HG02759 (cell line): ENCODE data around the gene EXTL1.

Experiments
- ATAC-seq: cut with Tn5 transposase; IDR thresholded peaks from one replicate; pipeline ENCODE4 v1.9.1; 2021; ENCODE audit warnings: mild to moderate bottlenecking, moderate library complexity; ENCODE audit not compliant: unreplicated experiment

Gene EXTL1

DNA sequence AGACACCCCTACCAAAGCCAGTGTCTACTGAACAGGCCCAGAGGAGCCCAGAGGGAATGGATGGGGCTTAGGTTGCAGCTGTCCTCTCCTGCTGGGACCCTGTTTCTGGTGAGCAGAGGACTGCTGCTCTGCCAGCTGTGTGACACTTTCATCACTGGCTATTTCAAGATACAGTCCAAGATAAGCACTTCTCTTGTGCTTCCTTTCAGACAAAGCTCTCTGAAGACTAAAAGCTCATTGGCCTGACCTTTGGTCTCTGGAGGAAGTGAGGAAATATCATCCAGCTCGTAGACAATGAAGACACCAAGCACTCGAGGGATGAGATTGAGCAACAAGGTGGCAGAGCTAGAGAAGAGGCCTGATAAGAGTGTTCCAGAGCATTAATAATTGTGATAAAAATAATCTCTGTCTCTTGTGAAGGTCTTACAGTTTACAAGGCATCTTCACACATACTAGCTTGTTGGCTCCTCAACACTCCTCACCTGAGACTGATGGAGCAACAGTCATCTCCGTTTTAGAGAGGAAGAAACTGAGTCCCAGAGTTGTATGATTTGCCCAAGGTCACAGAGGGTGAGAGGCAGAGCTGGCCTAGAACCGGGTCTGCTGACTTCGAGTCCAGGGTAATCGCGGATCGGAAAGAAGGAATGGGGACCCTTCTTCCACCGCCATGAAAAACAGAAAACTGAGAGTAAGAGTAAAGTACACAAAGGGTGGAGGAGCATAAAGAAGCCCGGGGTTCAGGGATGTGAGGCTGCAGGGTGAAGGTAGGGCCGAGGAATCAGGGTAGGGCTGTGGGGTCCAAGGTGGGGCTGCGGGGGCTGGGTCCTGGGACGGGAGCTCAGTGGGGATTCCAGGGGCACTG lies 24.4 kb upstream of the EXTL1 start:
- no peak for ATAC-seq

GRCh38 chr1:25997828-25998761 lies 23.5 kb upstream of the EXTL1 start, which contains the start of gene PAFAH2:
Gene PAFAH2, minus strand, starts transcription at chr1:25998063. Its CDS starts 7,247 bp downstream, at chr1:25990816.
- ATAC-seq = peak; percentile 97

DNA sequence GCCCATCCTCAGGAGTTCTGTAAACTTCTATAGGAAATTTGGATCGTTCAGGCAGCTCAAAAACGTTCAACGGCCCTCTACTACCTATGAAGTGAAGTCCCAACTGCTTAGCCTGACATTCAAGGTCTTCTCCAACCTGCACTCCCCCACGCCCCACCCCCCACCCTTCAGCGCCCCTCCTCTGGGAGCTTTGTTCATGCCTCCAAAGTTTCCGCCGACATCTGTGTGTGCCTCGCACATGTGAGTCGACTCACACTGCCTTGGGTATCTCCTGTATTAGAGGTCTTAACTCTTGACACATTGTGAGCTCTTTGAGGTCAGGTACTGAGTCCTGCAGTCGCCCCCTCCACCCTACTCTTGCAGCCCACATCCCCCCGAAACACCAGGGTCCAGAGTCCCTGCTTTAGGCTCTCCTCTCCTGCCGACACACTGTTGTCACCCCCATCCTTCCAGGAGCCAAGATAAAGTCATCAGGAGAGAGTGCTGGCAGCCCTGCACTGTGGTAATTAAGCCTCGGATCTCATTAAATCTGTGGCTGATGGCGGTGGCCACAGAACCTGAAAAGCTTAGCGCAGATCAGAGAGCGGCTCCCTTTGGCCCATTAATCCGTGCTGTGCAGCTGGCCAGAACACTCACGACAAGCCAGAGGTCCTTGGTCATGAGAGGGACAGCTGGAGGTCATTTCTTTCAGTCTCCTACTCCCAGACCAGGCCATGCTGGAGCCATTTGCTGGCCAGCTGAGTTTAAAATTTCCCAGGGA lies 22.4 kb upstream of the EXTL1 start:
- no peak for ATAC-seq

DNA sequence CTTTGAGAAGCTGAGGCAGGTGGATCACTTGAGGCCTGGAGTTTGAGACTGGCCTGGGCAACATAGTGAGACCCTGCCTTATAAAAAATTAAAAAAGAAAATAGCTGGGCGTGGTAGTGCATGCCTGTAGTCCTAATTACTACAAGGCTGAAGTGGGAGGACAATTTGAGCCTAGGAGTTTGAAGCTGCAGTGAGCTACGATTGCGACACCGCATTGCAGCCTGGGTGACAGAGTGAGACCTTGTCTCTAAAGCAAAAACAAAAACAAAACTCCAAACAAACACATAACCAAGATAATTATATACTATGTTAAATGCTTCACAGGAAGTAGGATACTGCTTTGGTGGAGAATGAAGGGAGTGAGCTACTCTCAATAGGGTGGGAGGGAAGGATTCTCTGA lies 18.3 kb upstream of the EXTL1 start:
- no peak for ATAC-seq

DNA sequence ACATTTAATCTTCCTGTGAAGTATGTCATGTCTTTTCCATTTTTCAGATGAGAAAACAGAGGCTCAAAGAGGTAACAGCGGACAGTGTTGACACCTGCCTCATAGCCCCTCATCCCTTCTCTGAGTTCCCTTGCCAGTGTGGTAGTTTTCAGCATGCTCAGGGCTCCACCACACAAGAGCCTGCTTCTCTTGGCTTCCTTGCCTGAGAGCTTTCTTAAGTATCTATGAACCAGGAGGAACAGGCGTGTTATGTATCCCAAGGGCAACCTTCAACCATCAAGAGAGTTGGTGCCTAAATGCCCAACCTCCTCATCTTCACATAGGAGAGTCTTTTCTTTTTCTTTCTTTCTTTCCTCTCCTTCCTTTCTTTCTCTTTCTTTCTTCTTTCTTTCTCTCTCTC lies 17.8 kb upstream of the EXTL1 start:
- no peak for ATAC-seq

- ATAC-seq = no peak
Measured at GRCh38 chr1:26005434-26006105, 16.0 kb upstream of the EXTL1 start.

GRCh38 chr1:26006710-26007109 lies 14.9 kb upstream of the EXTL1 start:
- ATAC-seq = no peak

DNA sequence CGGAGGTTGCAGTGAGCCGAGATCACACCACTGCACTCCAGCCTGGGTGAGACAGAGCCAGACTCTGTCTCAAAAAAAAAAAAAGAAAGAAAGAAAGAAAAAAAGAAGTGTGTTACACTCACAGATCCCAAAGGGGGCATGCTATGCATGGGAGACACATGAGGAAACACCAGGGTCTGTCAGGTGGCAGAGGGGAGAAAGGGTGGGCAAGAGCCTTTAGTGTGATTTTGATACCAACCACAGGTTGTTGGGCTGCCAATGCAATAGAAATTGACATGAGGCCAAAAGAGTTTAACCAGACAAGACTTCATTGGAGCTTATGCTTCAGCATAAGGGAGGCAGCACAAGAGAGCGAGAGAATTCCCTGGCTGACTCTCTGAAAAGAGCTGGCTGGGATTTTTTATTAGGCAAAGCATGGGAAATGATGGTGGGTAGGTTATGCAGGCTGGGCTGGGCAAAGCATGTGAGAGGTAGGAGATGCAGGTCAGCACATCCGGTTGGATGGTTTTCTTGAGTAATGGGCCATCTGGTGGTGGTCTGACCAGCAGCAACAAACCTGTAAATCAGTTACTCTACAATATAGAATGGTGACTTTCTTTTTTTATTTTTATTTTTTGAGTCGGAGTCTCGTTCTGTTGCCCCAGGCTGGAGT lies 11.7 kb upstream of the EXTL1 start:
- no peak for ATAC-seq

DNA sequence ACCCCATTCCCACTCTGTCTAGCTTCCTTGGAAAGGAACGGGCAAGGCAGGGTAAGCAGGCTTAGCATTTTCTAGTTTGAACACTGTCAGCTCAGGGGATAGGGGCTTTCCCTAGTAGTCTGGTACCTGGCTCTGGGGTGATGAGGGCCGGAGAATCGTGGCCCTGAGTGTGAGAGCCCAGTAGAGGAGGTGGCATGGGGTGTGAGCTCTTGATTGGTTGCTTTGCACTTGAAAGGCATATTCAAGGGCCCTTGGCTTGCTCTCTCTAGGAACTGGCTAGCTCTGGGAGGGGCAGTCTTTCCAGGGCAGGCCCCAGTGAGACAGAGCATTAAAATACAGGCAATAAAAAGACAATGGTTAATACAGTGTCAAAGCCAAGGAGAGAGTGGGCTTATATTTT lies 10.8 kb upstream of the EXTL1 start:
- no peak for ATAC-seq

GRCh38 chr1:26012864-26013263 lies 8.7 kb upstream of the EXTL1 start:
- no peak for ATAC-seq

GRCh38 chr1:26014179-26014578 lies 7.4 kb upstream of the EXTL1 start:
- no peak for ATAC-seq

DNA sequence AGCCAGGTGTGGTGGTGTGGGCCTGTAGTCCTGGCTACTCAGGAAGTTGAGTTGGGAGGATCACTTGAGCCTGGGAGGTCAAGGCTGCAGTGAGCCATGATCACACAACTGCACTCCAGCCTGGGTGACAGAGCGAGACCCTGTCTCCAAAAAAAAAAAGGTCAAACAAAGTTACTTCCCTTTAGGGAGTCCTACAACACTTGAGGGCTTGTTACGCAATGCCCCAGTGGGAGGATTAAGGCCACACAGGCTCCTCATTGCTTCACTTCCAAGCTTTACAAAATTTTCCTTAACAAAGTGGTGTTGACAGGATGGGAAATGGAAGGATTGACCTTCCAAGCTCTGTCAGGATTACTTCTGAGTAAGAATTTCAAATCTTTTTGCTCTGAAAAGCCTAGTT lies 6.2 kb upstream of the EXTL1 start:
- no peak for ATAC-seq

- ATAC-seq = no peak
Measured at GRCh38 chr1:26016258-26016952, 5.2 kb upstream of the EXTL1 start.

DNA sequence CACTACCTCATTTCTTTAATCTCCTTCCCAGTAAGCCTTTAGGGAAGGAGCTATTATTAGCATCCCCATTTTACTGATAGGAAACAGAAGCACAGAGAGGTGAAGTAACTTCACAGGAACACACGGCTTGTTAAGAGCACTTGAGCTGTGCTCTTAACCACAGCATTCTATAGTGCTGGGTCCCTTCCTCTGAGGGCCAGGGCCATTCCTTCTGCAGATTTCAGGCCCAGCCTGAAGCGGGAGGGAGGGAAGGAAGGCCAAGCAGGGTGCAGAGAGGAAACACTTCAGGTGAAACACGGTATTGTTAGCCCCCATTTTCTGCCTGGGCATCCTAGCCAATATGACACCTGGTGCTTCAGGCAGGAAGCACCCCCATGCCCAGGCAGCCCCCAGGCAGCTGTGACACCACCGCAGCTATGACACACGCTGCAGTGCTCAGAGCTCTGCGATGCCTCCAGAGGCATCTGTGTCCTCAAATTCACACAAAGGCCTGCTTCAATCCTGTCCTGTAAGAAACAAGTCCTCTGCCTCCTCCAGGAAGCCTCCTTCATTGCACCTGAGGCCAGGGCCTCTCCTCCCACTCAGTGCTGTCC lies 4.5 kb upstream of the EXTL1 start:
- no peak for ATAC-seq

- no peak for ATAC-seq
Measured at GRCh38 chr1:26017606-26018005, 4.0 kb upstream of the EXTL1 start.

DNA sequence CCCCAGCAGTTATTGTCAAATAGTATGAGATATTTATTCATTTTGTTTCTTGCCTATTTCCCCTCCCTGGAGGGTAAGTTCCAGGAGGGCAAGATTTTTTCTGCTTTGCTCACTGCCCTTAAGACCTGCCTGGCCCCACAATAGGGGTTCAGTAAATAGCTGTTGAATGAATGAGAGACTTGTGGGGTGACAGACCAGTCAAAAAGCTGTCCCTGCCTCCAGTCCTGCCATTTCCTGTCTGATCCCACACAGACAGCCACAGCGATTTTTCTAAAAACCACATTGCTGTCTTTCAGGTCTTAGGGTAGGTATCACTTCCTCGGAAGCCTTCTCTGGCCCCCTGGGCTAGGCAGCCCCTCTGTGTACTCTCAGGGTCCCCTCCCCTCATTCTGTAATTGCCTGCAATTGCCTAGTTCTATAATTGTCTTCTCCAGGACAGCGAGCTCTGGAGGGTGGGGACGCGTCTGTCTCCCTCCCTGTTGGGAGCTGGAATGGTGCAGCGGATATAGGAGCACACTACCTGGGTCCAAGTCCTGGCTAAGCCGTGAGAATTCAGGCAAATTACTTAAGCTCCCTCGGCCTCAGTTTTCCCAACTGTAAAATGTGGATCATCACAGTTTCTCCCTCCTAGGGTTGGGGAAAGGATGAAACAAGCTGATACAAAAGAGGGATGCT lies 1.8 kb upstream of the EXTL1 start:
- ATAC-seq = no peak

- ATAC-seq = no peak
Measured at GRCh38 chr1:26020330-26020768, 1.2 kb upstream of the EXTL1 start.

DNA sequence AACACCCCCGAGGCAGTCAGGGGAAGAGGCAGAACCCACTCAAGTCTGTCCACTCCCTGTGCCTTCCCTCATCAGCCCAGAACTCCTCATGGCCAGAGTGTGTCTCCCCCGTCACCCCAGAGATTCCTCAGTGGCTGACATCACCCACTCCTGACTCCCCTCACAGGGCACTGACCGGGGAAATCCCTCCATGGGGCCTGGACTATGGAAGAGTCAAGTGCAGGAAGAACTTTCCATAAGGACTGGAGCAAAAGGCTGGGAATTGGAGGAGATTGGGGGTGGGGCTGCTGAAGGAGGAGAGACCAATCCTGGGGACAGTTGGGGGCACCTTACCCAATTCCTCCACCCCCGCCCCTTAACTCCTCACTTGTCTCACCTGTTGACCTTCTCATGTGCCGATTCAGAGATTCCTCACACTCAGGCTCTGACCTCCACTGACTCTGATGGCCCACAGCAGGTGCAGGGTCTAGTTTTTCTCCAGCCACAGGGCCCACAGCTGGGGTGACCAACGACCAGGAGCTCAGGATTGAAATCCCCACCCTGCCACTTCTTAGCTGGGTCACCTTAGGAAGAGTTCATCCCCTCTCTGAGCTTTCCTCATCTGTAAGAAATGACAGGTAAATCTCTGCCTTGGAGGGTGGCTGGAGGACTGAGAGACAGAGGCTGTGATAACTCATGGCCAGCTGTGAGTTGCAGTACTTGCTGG lies 481 bp upstream of the EXTL1 start:
- ATAC-seq = no peak
